BJ (cell line): ENCODE data around the gene DTNB. TPM values are rescaled to one million over a fixed set of nuclear protein-coding genes. Genes with fewer than 3 reads are reported as not detected.

Experiments used
- CTCF ChIA-PET: fragments of 350-600 bp; formaldehyde crosslinking; extraction: SDS; loops from one replicate; lab custom pipeline; 2021; ENCODE audit warnings: antibody characterized with exemption, inconsistent platforms; lab: Yijun Ruan, JAX
- POLR2A ChIA-PET: fragments of 300-600 bp; sonication (Branson Sonifier 250); formaldehyde crosslinking; extraction: SDS; loops from one replicate; lab custom pipeline; 2021; ENCODE audit warnings: antibody characterized with exemption; lab: Charles Lee
- DNase-seq: peaks from one replicate; pipeline ENCODE4 v3.0.0-alpha.2; 2011; ENCODE audit warnings: low read depth
- H3K27me3 ChIP-seq: 2 replicates; pipeline ENCODE4 v1.6.0; 2011; ENCODE audit warnings: low read length; ENCODE audit not compliant: control insufficient read depth, insufficient read depth
- H3K36me3 ChIP-seq: 2 replicates; pipeline ENCODE4 v1.5.1; 2011; ENCODE audit warnings: low read length; ENCODE audit not compliant: control insufficient read depth, insufficient read depth
- H3K4me3 ChIP-seq: 2 replicates; pipeline ENCODE4 v1.5.1; 2011; ENCODE audit warnings: low read depth, mild to moderate bottlenecking, control low read depth, low read length
- CTCF ChIP-seq: IDR thresholded peaks from 2 replicates; pipeline ENCODE4 v1.5.1; 2011; ENCODE audit warnings: low read depth, mild to moderate bottlenecking, control low read depth, inconsistent platforms, low read length, moderate library complexity; ENCODE audit not compliant: insufficient read depth
- polyA plus RNA-seq: library from polyadenylated mRNA; depleted of rRNA; stranded (reverse); fragments of >200 nt; gene quantifications from 2 replicates; pipeline ENCODE4 v1.2.3, GENCODE V29; 2011

Gene DTNB
- polyA plus RNA-seq, 1 experiment: 7.7 TPM

- H3K27me3 ChIP-seq: no peaks in the 10 kb centered on the region
- TF ChIP-seq CTCF: no peak
- no peak overlapping the region for H3K4me3 ChIP-seq
- ChIA-PET POLR2A (no interaction called here), CTCF (interaction anchor here (0.7 kb wide), 1 partner anchor 1016 kb away, joined by 3 read pairs; no protein-coding TSS in a partner anchor)
- no peak for DNase-seq
- H3K36me3 ChIP-seq: no peaks in the 10 kb centered on the region
Observed at GRCh38 chr2:25473758-25474340, 199.5 kb downstream of the DTNB start.

- no peak for DNase-seq
- Histone ChIP-seq H3K4me3 (no peak overlapping the region), H3K36me3 (no peaks in the 10 kb centered on the region), H3K27me3 (no peaks in the 10 kb centered on the region)
- ChIA-PET POLR2A (no interaction called here), CTCF (interaction anchor here (0.5 to 0.6 kb wide), 2 partner anchors 27 to 280 kb away, joined by 3 read pairs; no protein-coding TSS in a partner anchor)
- no peak for TF ChIP-seq CTCF
Observed at GRCh38 chr2:25473131-25473530, 200.2 kb downstream of the DTNB start.

GRCh38 chr2:25470806-25471205, 202.6 kb downstream of the DTNB start:
- ChIA-PET CTCF (no interaction called here), POLR2A (no interaction called here)
- no peaks in the 10 kb centered on the region for H3K27me3 ChIP-seq
- no peak for DNase-seq
- no peaks in the 10 kb centered on the region for H3K36me3 ChIP-seq
- no peak overlapping the region for H3K4me3 ChIP-seq
- TF ChIP-seq CTCF: no peak

- no peak for TF ChIP-seq CTCF
- ChIA-PET POLR2A (interaction anchor here (0.6 kb wide), 1 partner anchor 15 kb away, joined by 3 read pairs; no protein-coding TSS in a partner anchor), CTCF (no interaction called here)
- no peak overlapping the region for H3K4me3 ChIP-seq
- no peaks in the 10 kb centered on the region for H3K27me3 ChIP-seq
- H3K36me3 ChIP-seq: no peaks in the 10 kb centered on the region
- no peak for DNase-seq
Observed at GRCh38 chr2:25467743-25468142, 205.6 kb downstream of the DTNB start.

- no peaks in the 10 kb centered on the region for H3K27me3 ChIP-seq
- ChIA-PET POLR2A (no interaction called here), CTCF (no interaction called here)
- H3K4me3 ChIP-seq: no peak overlapping the region
- DNase-seq: no peak
- no peak for TF ChIP-seq CTCF
- H3K36me3 ChIP-seq: no peaks in the 10 kb centered on the region
Observed at GRCh38 chr2:25462021-25462420, 211.4 kb downstream of the DTNB start.
